Hematopoietic multipotent progenitor cell (in vitro differentiated cells): Measurements from ENCODE around the gene ZNF836. TPM values are rescaled to one million over a fixed set of nuclear protein-coding genes. Genes with fewer than 3 reads are reported as not detected.
"Not testable (repeated sequence)": the region's sequence is repeated elsewhere in the genome, so short reads cannot be mapped to it uniquely, and the experiment has no call there.

Experiments
- DNase-seq, 3 donors: peaks; one replicate each; pipeline ENCODE4 v3.0.0-alpha.2; 2011 to 2015; ENCODE audit warnings: low read depth in 2 of 3, low spot score in 2 of 3
- total RNA-seq: library from RNA; depleted of rRNA; stranded (reverse); fragments of >200 nt; gene quantifications from one replicate; pipeline ENCODE4 v1.2.3, GENCODE V29; 2012

The ZNF836 gene
- total RNA-seq = 5.4 TPM

DNA sequence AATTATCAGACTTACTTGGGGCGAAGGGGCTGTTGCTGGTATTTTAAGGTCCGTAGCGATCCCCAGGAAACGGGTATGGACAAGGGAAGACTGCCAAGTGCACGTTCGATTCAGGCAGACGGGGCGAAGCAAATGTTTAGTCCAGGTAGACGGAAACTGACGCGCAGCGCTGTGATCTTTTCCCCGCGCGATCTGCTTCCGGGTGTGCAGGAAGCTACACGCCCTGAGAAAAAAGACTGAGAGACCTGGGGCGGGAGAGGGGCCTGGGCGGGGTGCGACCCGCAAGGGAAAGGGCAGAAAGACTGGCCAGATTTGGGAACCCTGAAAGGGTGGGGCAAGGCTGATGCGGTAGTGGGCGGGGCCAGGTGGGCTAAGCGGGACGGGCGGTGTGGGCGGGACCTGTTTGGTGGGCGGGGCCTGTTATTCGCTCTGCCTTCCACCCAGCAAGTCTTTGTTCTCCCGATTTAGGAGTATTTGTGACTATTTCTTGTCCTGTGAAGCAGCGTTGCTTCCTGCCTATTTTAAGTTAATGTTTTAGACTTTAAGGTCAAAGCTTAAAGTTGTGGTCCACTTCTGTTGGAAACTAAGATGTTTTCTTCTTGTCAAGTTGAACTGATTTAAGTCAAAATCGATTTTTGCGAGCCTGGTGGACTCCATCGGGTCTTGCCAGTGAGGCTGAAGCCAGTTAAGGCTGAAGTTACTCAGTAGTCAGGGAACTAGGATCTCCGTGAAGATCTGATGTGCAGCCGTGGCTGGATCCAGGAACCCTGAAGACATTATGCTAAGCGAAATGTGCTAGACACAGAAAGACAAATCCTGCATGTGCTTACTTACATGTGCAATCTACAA is at the start of gene ZNF836:
ZNF836 (minus strand) TSS at position 301 of the 849 bp plus-strand sequence. CDS start 3,549 bp downstream, outside the sequence.
- peak; percentile 82 to 86 (median 82) for DNase-seq

DNA sequence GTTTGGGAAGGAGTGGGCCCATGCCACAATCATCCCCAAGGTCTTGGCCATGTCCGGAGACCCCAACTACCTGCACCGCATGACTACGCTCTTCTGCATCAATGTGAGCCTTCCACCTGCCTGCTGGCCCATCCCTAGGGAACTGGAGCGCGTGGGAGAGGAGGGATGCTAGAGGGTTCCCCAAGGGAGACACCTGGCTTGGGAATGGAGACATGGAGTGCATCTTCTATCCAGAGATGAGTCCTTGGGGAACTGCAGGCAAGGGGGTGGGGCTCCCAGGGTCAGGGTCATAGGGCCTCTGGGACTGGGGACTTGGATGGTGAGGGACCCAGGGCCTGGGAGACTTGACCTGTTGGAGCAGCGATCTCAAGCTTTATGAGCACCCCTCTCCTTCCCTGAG is 49.6 kb upstream of the ZNF836 start:
- DNase-seq = no peak

DNA sequence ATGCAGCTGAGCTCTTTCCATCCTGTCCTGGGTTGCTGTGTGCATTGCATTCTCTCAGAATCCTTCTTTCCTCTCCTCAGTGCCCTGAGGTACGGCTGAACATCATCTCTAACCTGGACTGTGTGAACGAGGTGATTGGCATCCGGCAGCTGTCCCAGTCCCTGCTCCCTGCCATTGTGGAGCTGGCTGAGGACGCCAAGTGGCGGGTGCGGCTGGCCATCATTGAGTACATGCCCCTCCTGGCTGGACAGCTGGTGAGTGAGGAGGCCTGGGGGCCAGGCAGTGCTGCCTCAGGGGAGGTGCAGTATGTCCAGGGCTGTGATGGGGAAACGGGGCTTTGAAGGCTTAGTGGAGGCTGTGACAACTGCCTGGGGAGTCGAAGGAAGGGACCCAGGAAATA is 48.2 kb upstream of the ZNF836 start:
- DNase-seq = no peak

DNA sequence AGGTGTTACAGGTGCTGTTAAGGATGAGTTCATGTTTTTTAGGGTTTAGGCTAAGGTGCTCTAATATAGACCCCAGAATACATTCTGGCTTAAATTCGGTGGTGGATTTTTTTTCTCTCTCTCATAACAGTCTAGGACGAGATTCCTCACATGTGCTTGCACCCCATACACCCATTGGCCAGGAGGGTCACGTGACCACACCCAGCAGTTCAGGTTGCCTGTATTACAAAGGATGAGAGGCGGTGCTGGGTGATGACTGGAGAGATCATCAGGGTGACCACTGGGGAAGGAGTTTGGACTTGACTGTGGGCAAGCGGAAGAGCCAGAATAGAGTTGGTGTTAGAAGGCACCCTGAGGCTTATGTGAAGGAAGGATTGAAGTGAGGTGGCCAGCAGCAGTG is 46.2 kb upstream of the ZNF836 start:
- no peak for DNase-seq

DNA sequence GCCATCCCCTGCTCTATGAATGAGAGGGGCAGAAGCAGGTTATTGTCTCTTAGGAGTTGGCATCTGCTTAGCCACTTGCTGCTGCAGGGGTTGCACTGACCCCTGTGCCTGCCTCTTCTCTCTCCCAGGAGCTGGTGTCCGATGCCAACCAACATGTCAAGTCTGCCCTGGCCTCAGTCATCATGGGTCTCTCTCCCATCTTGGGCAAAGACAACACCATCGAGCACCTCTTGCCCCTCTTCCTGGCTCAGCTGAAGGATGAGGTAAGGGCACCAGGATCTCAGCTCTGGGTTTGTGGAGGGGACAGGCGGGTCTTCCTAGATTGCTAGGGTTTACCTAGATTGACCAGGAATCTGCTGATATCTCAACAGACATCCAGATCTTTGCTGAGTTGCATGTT is 45.0 kb upstream of the ZNF836 start:
- no peak for DNase-seq

DNA sequence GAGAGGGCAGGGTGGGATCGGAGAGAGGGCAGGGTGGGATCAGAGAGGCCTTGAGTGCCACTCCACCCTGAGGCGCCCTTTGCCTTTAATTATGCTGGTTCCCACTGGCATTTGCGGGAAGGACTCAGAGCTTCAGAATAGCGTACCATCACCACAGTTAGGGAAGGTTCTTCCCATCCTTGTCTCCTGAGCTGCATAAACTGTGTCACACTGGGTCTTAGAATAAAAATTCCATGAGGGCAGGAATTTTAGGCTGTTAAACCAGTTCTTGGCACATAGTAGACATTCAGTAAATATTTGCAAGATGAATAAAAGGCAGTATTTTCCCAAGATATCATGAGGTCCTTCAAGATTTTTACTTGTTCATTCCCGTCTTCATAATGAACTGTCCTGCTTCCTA is 42.8 kb upstream of the ZNF836 start:
- DNase-seq = no peak

DNA sequence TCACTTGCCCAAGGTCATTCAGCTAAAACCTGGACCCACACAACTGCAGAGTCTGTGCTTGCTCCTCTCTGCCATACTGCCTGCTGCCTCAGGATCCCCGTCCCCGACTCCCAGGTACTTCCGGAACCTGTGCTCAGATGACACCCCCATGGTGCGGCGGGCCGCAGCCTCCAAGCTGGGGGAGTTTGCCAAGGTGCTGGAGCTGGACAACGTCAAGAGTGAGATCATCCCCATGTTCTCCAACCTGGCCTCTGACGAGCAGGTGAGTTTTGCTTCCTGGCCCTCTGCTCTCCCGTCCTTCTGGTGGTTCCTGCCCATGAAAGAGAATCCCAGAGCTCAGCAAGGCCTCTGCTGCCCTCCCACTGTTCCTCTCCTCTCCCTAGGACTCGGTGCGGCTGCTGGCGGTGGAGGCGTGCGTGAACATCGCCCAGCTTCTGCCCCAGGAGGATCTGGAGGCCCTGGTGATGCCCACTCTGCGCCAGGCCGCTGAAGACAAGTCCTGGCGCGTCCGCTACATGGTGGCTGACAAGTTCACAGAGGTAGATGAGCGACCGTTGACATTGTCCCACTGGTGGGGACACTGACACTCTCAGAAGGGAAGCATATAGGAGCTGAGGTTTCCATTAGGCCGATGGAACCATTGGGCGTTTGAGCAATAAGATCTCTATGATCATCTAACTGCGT is 41.3 kb upstream of the ZNF836 start:
- no peak for DNase-seq

DNA sequence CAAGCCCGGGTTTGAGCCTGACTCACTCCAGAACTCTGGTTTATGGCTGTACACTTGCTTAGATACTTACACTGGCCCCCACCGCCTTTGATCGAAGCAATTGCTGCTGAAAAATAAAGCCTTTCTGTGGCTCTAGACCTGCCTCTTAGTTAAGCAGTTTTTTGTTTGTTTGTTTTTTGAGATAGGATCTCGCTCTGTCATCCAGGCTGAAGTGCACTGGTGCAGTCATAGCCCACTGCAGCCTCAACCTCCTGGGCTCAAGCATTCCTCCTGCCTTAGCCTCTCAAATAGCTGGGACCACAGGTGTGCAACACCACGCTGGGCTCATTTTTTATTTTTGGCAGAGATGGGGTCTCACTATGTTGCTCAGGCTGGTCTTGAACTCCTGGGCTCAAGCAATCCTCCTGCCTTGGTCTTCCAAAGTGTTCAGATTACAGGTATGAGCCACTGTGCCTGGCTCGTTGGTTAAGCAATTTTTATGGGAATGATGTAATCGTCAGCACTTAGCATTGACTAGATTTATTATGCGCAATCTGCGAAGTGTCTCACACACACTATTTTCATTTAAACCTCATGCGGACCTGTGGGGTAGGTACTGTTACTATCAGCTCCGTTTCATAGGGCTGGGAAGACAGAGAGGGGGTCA is 40.6 kb upstream of the ZNF836 start:
- DNase-seq = no peak

DNA sequence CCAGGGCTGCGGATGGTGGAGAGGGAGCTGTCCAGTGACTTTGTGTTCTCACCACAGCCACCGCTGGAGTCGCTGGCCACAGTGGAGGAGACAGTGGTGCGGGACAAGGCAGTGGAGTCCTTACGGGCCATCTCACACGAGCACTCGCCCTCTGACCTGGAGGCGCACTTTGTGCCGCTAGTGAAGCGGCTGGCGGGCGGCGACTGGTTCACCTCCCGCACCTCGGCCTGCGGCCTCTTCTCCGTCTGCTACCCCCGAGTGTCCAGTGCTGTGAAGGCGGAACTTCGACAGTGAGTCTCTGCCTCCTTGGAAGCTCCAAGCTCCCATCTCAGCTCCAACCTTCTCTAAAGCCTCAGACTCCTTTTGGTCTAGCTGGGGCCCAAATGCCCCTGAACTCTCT is 39.8 kb upstream of the ZNF836 start:
- no peak for DNase-seq

DNA sequence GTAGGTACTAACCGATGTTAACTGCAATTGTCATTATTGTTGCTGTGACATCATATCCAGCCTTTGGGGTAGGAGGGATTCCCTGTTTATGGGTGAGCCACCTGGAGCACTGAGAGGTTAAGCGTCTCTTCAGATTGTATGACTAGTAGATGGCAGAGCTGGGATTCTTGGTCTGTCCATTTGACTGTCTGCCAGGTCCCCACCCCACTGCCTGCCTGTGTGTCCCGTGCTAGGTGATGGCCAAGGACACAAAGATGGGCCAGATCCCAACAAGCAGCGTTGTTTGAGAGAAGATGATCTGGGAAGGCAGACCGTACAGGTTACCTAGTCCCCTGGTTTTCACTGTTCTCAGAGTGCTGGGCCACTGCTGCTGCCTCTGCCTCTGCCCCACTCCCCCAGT is 35.1 kb upstream of the ZNF836 start:
- no peak for DNase-seq

DNA sequence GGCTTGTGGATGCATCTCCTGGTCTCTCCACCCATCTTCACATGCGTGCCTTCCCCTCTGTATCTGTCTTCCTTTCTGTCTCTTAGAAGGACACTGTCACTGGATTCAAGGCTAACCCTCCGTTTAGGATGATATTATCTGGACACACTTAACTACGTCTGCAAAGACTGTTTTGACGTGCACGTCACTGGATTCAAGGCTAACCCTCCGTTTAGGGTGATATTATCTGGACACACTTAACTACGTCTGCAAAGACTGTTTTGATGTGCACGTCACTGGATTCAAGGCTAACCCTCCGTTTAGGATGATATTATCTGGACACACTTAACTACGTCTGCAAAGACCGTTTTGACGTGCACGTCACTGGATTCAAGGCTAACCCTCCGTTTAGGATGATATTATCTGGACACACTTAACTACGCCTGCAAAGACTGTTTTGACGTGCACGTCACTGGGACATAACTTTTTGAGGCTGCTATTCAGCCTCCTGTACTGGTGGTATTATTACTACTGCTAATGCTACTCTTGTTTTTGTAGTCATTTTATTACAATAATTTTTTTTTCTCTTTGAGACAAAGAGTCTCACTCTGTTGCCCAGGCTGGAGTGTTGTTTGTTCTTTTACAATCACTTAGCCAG is 29.5 kb upstream of the ZNF836 start:
- not testable (repeated sequence) for DNase-seq

DNA sequence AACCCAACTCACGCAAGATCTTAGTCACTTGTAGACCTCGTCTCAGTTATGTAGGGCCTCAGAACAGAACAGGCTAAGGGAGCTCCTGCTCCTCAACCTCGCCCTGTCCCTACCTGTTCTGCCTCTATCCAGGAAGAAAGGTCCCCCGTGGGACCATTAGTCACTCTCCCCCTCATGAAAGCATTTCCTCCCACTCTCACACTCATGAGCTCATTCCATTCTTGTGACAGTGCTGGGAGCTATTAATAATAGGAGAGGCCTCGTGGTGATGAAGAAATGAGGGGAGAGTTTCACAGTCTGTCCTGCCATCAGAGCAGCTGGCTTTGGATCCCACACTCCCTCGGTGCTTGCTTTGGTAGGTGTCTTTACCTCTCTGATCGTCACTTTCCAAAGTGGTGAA is 28.6 kb upstream of the ZNF836 start:
- no peak for DNase-seq

DNA sequence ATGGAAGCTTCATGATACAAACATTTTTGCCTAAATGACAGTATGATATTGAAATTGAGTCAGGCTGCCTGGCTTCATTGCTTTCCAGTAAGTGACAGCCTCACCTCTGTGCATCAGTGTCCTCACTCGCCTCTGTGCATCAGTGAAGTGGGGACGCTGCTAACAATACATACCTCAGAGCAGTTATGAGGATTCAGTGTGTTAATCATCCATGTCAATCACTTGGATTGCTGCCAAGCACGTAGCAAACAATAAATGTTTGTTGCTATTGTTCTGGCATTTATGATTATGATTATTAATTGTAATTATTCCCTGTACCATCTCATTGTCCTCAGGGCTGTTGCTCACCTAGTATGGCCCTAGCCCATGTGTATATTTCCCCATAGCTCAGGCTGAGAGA is 27.3 kb upstream of the ZNF836 start:
- no peak for DNase-seq

DNA sequence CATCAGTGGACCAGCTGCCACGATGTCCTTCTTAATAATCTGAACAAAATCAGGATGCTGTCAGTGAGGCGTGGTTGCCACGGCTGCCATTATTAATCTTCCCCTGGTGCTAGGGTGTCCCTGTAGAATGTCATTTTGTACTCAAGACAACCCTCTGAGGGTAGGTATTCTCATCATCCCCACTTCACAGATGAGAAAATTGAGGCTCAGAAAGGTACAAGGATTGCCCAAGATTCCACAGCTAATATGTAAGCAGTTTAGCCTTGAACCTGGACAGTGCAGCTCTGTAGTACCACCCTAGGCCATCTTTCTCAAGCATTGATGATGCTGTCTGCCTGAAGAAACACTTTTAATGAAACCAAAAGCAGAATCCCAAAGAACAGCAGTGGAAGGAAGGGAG is 26.5 kb upstream of the ZNF836 start:
- DNase-seq = no peak

DNA sequence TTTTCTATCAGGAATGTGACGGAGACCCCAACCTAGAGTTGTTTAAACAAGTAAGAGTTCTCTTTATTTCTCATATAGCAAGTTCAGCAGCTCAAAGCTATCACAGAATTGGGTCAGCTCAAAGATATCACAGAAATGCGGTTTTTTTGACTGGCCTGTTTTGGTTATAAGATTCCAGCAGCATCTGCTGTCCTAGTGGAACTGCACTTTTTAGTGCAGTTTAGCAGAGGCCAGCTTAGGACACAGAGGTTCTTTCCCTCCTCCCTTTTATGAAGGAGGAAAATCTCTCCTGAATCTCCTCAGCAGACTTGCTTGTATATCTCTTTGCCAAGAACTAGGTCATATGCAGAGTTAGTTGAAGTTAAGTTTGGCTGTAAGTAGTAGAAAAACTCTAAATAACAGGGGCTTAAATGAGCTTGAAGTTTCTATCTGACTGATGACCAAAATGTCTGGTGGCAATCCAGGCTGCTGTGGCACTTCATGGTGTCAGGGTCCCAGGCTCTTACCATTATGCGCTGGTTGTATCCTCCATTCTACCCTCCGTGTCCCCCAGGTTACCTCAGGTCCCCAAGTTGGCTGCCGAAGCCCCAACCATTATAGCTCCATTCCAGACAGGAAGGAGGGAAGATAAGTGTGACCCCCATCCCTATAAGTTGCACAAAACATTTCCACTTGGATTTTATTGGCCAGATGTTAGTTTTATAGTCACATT is 25.0 kb upstream of the ZNF836 start:
- no peak for DNase-seq

DNA sequence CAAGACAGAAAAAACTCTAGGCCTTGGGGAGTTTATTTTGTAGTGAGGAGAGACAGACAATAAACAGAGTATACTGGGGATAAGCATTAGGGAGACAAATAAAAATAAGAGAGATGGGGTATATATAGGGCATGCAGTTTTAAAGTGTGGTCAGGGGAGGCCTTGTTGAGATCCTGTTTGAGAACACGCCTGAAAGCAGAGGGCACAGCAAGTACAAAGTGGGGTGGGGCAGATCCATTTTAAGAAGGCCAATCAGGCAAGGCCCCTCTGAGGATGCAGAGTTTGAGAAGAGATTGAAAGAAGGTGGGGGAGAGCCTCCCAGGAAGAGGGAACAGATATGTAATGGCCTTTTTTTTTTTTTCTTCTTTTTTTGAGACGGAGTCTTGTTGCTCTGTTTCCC is 20.5 kb upstream of the ZNF836 start:
- no peak for DNase-seq

DNA sequence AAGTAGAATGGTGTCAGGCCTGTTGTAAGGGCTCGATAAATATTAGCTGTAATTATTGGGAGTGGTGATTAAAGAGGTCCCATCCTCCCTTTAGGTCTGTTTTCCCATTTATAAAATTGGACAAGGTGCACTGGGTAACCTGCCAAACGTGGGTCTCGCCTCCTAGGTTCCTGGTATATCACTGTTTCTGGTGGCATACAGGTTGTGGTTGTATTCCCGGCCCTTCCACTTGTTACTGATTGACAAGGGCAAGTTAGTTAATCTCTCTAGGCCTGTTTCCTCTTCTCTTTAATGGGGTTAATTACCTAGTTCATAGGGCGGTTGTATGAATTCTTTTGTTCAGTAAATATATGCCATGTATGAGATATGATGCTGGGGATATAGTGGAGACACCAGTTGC is 20.0 kb upstream of the ZNF836 start:
- DNase-seq = no peak

DNA sequence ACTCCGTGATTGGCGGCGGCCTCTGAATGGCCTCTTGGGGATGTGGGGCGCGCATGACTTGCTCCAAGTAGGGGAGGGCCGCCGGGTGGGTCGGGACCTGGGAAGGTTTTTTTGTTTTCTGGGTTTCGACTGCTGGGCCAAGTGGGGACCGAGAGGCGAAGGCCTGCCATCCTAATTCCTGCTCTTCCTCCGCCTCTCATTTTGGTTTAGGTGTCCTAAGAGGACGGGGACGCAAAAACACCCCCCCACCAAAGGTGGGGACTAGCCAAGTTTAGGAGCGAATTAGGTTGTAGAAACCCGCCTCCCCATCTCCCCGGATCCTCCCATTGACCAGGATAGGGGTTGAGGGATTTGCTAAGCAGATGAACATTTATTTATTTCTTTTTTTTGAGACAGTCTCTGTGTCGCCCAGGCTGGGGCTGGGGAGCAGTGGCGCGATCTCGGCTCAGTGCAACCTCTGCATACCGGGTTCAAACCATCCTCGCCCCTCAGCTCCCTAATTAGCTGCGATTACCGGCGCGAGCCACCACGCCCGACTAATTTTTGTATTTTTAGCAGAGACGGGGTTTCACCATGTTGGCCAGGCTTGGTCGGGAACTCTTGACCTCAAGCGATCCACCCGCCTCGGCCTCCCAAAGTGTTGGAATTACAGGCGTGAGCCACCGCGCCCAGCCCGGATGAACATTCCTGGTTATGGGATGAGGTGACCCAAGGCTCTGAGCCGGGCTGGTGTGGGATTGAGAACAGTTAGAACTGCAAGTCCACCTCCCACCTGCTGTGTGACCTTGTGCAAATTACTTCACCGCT is 19.3 kb upstream of the ZNF836 start:
- DNase-seq = no peak

DNA sequence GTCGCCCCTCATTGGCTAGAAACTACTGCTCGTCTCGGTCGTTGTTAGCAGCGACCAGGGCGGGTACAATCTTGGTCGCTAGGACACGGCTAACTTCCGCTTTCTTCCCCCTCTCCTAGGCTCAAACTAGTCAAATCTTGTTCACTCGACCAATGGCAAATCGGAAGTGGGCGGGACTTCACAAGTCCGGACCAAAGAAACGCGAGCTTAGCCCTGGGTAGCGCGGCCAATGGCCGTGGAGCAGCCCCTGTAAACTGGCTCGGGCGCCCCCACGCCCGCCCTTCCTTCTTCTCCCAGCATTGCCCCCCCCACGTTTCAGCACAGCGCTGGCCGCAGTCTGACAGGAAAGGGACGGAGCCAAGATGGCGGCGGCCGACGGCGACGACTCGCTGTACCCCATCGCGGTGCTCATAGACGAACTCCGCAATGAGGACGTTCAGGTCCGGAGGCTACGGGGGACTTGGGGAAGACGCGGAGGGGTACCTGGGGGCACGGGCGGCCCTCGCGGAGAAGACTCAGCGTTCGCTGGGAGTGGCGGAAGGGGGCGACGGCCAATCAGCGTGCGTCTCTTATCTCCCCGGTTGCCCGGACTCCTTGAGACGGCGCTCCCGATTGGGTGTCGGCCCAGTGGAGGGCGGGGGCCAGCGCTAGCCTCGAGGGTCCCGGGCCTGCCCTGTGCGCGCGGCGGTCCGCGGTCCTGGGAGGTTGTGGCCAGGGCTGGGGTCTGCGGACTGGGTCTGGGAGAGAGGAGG is 18.5 kb upstream of the ZNF836 start, which contains the start of gene PPP2R1A:
PPP2R1A (plus strand) TSS at position 318 of the 752 bp plus-strand sequence; CDS start at position 363, 45 bp downstream.
- DNase-seq = peak; percentile 95 to 100 (median 100)
